GM12892 (cell line): Measurements from ENCODE around the gene EPHA6.

Experiments used
- POLR2A ChIP-seq: IDR thresholded peaks from 2 replicates; pipeline ENCODE4 v1.6.1; 2011; ENCODE audit warnings: low read depth, low read length, control low read depth
- POLR2AphosphoS5 ChIP-seq: IDR thresholded peaks from 2 replicates; pipeline ENCODE4 v1.6.1; 2011; ENCODE audit warnings: low read depth, low read length, control low read depth
- TAF1 ChIP-seq: IDR thresholded peaks from 2 replicates; pipeline ENCODE4 v1.6.1; 2011; ENCODE audit warnings: low read depth, mild to moderate bottlenecking, control low read depth, low read length, borderline replicate concordance

DNA sequence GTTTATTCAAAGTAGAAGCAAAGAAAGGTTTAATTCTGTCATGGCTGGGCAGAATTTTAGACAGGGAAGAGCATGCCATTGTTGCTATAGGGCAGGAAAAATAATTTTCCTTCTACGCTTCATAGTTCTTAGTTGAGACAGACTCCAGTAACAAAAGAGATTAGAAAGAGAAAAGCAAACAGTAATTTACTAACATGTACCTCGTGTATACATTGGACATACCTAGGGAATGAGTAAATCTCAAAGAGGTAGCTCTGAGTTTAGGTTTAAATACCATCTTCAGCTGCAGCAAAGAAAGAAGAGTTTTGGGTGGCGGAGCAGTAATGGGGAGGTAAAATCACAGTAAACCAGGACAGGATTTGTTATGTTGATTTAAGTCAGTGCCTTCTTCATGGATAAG lies 416.1 kb downstream of the EPHA6 start:
- TF ChIP-seq POLR2AphosphoS5 (no peak), POLR2A (no peak), TAF1 (no peak)
